ENCODE results near the gene TSPAN4. TPM values are rescaled to one million over a fixed set of nuclear protein-coding genes. Genes with fewer than 3 reads are reported as not detected.

Gene TSPAN4
- total and polyA plus RNA-seq, 7 donors, result 11.4 to 38.5 (median 17.7) TPM

GRCh38 chr11:829176-829846, 13.3 kb upstream of the TSPAN4 start:
- peaks cover 0 to 14% of the 10 kb centered on the region in 2 donors for H3K36me3 ChIP-seq (ENCODE audit: insufficient read depth in 1 of 2, low read depth in 1 of 2)
- peaks cover 0 to 37% (median 13%) of the 10 kb centered on the region in 3 donors for H3K27me3 ChIP-seq (ENCODE audit: insufficient read depth in 3 of 3, low read length in 2 of 3)
- TF ChIP-seq, protein P1, sequence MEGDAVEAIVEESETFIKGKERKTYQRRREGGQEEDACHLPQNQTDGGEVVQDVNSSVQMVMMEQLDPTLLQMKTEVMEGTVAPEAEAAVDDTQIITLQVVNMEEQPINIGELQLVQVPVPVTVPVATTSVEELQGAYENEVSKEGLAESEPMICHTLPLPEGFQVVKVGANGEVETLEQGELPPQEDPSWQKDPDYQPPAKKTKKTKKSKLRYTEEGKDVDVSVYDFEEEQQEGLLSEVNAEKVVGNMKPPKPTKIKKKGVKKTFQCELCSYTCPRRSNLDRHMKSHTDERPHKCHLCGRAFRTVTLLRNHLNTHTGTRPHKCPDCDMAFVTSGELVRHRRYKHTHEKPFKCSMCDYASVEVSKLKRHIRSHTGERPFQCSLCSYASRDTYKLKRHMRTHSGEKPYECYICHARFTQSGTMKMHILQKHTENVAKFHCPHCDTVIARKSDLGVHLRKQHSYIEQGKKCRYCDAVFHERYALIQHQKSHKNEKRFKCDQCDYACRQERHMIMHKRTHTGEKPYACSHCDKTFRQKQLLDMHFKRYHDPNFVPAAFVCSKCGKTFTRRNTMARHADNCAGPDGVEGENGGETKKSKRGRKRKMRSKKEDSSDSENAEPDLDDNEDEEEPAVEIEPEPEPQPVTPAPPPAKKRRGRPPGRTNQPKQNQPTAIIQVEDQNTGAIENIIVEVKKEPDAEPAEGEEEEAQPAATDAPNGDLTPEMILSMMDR (IDR thresholded peaks at IDR 0.05), result no peak
- H3K9me3 ChIP-seq, result no peaks in the 10 kb centered on the region
- ATAC-seq (no peak), DNase-seq (peak in 1 of 2 donors; percentile 75)
- WGBS, 3 donors, result 27 to 33% (median 32%) methylated on average over 39 to 40 of the region's 40 CpGs
- peaks cover 36% of the 10 kb centered on the region for H3K4me1 ChIP-seq
- H3K27ac ChIP-seq, result peak overlapping the region; percentile 37
- peak overlapping the region; percentile 57 for H3K4me3 ChIP-seq
- intact Hi-C loops (cut with DNase I), result no loop called here

- H3K27ac ChIP-seq, result peak overlapping the region; percentile 5
- H3K27me3 ChIP-seq (ENCODE audit: insufficient read depth in 3 of 3, low read length in 2 of 3), result peaks cover 0 to 37% (median 13%) of the 10 kb centered on the region in 3 donors
Measured at GRCh38 chr11:829847-830294, 12.8 kb upstream of the TSPAN4 start.

GRCh38 chr11:830295-831117, 12.1 kb upstream of the TSPAN4 start:
- peak in 2 of 4 donors; percentile 13 to 31 for ATAC-seq
- peak; percentile 79 to 83 for DNase-seq
- H3K4me3 ChIP-seq, result peak overlapping the region; percentile 57
- TF ChIP-seq, protein P1 (IDR thresholded peaks at IDR 0.05), result no peak
- intact Hi-C loops (cut with DNase I), result no loop called here
- 21 to 27% (median 24%) methylated on average over 46 to 78 of the region's 78 CpGs for WGBS, 3 donors
- H3K27ac ChIP-seq, result peak overlapping the region; percentile 5
- peaks cover 0 to 2% of the 10 kb centered on the region in 2 donors for H3K36me3 ChIP-seq (ENCODE audit: insufficient read depth in 1 of 2, low read depth in 1 of 2)
- H3K9me3 ChIP-seq, result no peaks in the 10 kb centered on the region
- peaks cover 47% of the 10 kb centered on the region for H3K4me1 ChIP-seq
- H3K27me3 ChIP-seq (ENCODE audit: insufficient read depth in 3 of 3, low read length in 2 of 3), result peaks cover 0 to 33% (median 13%) of the 10 kb centered on the region in 3 donors

More at GRCh38 chr11:829847-830294, 12.8 kb upstream of the TSPAN4 start:
- intact Hi-C loops (cut with DNase I), result no loop called here
- 25 to 32% (median 31%) methylated on average over 28 to 39 of the region's 39 CpGs for WGBS, 3 donors
- DNase-seq, result no peak
- TF ChIP-seq, protein P1 (IDR thresholded peaks at IDR 0.05), result no peak
- no peaks in the 10 kb centered on the region for H3K9me3 ChIP-seq
- H3K4me3 ChIP-seq, result peak overlapping the region; percentile 57
- H3K36me3 ChIP-seq (ENCODE audit: insufficient read depth in 1 of 2, low read depth in 1 of 2), result peaks cover 0 to 8% of the 10 kb centered on the region in 2 donors
- ATAC-seq, result no peak
- H3K4me1 ChIP-seq, result peaks cover 41% of the 10 kb centered on the region

- TF ChIP-seq, protein P1 (IDR thresholded peaks at IDR 0.05), result no peak
- intact Hi-C loops (cut with DNase I), result no loop called here
- Histone ChIP-seq H3K36me3 (ENCODE audit: insufficient read depth in 1 of 2, low read depth in 1 of 2) (peaks cover 0 to 6% of the 10 kb centered on the region in 2 donors), H3K27me3 (ENCODE audit: insufficient read depth in 3 of 3, low read length in 2 of 3) (peaks cover 0 to 27% (median 13%) of the 10 kb centered on the region in 3 donors), H3K9me3 (no peaks in the 10 kb centered on the region), H3K4me3 (peak overlapping the region; percentile 57), H3K27ac (peak overlapping the region; percentile 92), H3K4me1 (peaks cover 51% of the 10 kb centered on the region)
- DNase-seq (no peak), ATAC-seq (no peak)
- 58 to 70% (median 59%) methylated on average over 28 to 31 of the region's 31 CpGs for WGBS, 3 donors
Measured at GRCh38 chr11:831118-831864, 11.4 kb upstream of the TSPAN4 start.
